Adrenal gland (tissue), 12 donors: ENCODE measurements around the gene SNX25. TPM values are rescaled to one million over a fixed set of nuclear protein-coding genes. Genes with fewer than 3 reads are reported as not detected.

ENCODE experiments used
- DNase-seq, 7 donors: peaks; one replicate each; pipeline ENCODE4 v3.0.0-alpha.2; 2019 to 2020
- H3K27ac ChIP-seq, 5 donors: fragments of 200-600 bp; sonication (generic) in 4 of 5; 1 replicate in 3 of 5; 2 replicates in 2 of 5; pipeline versions ENCODE4 v1.5.1 to v1.8.0; 2016 to 2020; ENCODE audit warnings: mild to moderate bottlenecking in 1 of 5
- H3K27me3 ChIP-seq: fragments of 200-600 bp; 2 replicates; pipeline ENCODE4 v1.8.0; 2021
- H3K36me3 ChIP-seq, 2 donors: fragments of 200-600 bp; replicated peaks in 1 of 2; 1 replicate in 1 of 2; 2 replicates in 1 of 2; pipeline versions ENCODE4 v1.5.1 to v1.8.0; 2018 to 2022
- H3K4me1 ChIP-seq, 2 donors: fragments of 200-600 bp; replicated peaks in 1 of 2; 1 replicate in 1 of 2; 2 replicates in 1 of 2; pipeline versions ENCODE4 v1.5.1 to v1.8.0; 2018 to 2021
- H3K4me3 ChIP-seq, 4 donors: fragments of 200-600 bp; sonication (generic) in 3 of 4; one replicate each; pipeline ENCODE4 v1.5.1; 2016 to 2018
- H3K9me3 ChIP-seq, 3 donors: fragments of 200-600 bp; sonication (generic) in 1 of 3; replicated peaks in 1 of 3; 1 replicate in 2 of 3; 2 replicates in 1 of 3; pipeline versions ENCODE4 v1.5.1 to v1.8.0; 2016 to 2021
- CTCF ChIP-seq, 6 experiments: fragments of 450-650 bp in 4 of 6; fragments of 200-600 bp in 2 of 6; sonication (generic) in 1 of 6; IDR thresholded peaks; 1 replicate in 5 of 6; 2 replicates in 1 of 6; pipeline versions ENCODE4 v1.5.1 to v1.8.0; 2016 to 2021; ENCODE audit warnings: antibody characterized with exemption in 6 of 6, mild to moderate bottlenecking in 2 of 6, moderate library complexity in 1 of 6
- POLR2A ChIP-seq, 2 donors: fragments of 450-650 bp; IDR thresholded peaks; one replicate each; pipeline ENCODE4 v1.6.1; 2017; ENCODE audit warnings: antibody characterized with exemption in 2 of 2, mild to moderate bottlenecking in 2 of 2, moderate library complexity in 1 of 2
- WGBS, 4 donors: extraction: QIAGEN DNeasy Blood & Tissue Kit in 2 of 4; methylation state at CpG; one replicate each; pipeline versions ENCODE4 v1.1.5 to v1.1.7; 2013 to 2017; 5-methylcytosine and 5-hydroxymethylcytosine counted together
- intact Hi-C, 2 donors: fragments of 100-400 bp; cut with DNase I; formaldehyde crosslinking; loops; one replicate each; pipeline versions ENCODE4 v1.14.1 to v1.15.0; 2022 to 2023
- polyA plus RNA-seq, 3 donors: library from polyadenylated mRNA; stranded (reverse); fragments of 200-250 nt in 2 of 3; fragments of 350-450 nt in 1 of 3; fragmentation: Illumina TruSeq in 1 of 3; extraction: RNeasy Lipid Tissue Mini Kit (QIAGEN cat#74804) in 1 of 3; gene quantifications; one replicate each; pipeline ENCODE4 v1.2.3, GENCODE V29; 2013 to 2014
- total RNA-seq, 9 donors: library from RNA; depleted of rRNA in 4 of 9; stranded (reverse); fragments of >200 nt in 4 of 9; fragments of 120-200 nt in 1 of 9; fragmentation: NEBNext Ultra II Directional in 1 of 9; extraction: Animal tissue kit (Norgen Biotek cat#: 25700) in 1 of 9; gene quantifications; one replicate each; pipeline versions ENCODE4 v1.1.0 to v1.2.4, GENCODE V29; 2013 to 2023
- donor health status: healthy with polysubstance abuse.
- donor health status: Bipolar disorder and iron deficiency.
- donor health status: DM: yes; HTN: yes; CAD: no.
- donor health status: DM: no; HTN: no; CAD: no.
- donor health status: DM: no; HTN: no; CAD: no.
- donor health status: DM: yes; HTN: yes; CAD: no.

Gene SNX25
- total and polyA plus RNA-seq, 12 donors = 4.7 to 29.3 (median 13.3) TPM

GRCh38 chr4:185296665-185297460 is 87.5 kb downstream of the SNX25 start:
- Histone ChIP-seq H3K27ac (no peak overlapping the region), H3K9me3 (no peaks in the 10 kb centered on the region), H3K4me3 (no peak overlapping the region), H3K4me1 (no peaks in the 10 kb centered on the region), H3K27me3 (no peaks in the 10 kb centered on the region), H3K36me3 (no peaks in the 10 kb centered on the region)
- WGBS, 4 donors = 95 to 97% (median 96%) methylated on average over 6 of the region's 6 CpGs
- TF ChIP-seq CTCF (IDR thresholded peaks at IDR 0.05) (no peak), POLR2A (IDR thresholded peaks at IDR 0.05) (no peak)
- intact Hi-C loops = no loop called here
- DNase-seq = no peak

GRCh38 chr4:185298728-185299430 is 89.5 kb downstream of the SNX25 start:
- WGBS, 4 donors = 80 to 97% (median 87%) methylated on average over 12 of the region's 12 CpGs
- no peak for TF ChIP-seq CTCF (IDR thresholded peaks at IDR 0.05)
- no peak for TF ChIP-seq POLR2A (IDR thresholded peaks at IDR 0.05)
- Histone ChIP-seq H3K4me3 (no peak overlapping the region), H3K27ac (no peak overlapping the region), H3K4me1 (no peaks in the 10 kb centered on the region), H3K27me3 (no peaks in the 10 kb centered on the region), H3K36me3 (no peaks in the 10 kb centered on the region), H3K9me3 (no peaks in the 10 kb centered on the region)
- intact Hi-C loops = no loop called here
- DNase-seq = no peak

GRCh38 chr4:185304541-185304940 is 95.1 kb downstream of the SNX25 start:
- H3K36me3 ChIP-seq = no peaks in the 10 kb centered on the region
- WGBS, 4 donors = 92 to 100% (median 94%) methylated on average over 4 of the region's 4 CpGs
- H3K9me3 ChIP-seq = no peaks in the 10 kb centered on the region

More at GRCh38 chr4:185304541-185304940, 95.1 kb downstream of the SNX25 start:
- Histone ChIP-seq H3K27ac (no peak overlapping the region), H3K4me3 (no peak overlapping the region), H3K4me1 (no peaks in the 10 kb centered on the region), H3K27me3 (no peaks in the 10 kb centered on the region)
- no peak for TF ChIP-seq POLR2A (IDR thresholded peaks at IDR 0.05)
- no peak for TF ChIP-seq CTCF (IDR thresholded peaks at IDR 0.05)
- DNase-seq = no peak
- intact Hi-C loops = no loop called here
